ENCODE data around the gene DENND6B. TPM values are rescaled to one million over a fixed set of nuclear protein-coding genes. Genes with fewer than 3 reads are reported as not detected.
"Not testable (repeated sequence)": the region's sequence is repeated elsewhere in the genome, so short reads cannot be mapped to it uniquely, and the experiment has no call there.

The DENND6B gene
- total RNA-seq, 1 experiment from 2014 or later = 13.2 TPM

DNA sequence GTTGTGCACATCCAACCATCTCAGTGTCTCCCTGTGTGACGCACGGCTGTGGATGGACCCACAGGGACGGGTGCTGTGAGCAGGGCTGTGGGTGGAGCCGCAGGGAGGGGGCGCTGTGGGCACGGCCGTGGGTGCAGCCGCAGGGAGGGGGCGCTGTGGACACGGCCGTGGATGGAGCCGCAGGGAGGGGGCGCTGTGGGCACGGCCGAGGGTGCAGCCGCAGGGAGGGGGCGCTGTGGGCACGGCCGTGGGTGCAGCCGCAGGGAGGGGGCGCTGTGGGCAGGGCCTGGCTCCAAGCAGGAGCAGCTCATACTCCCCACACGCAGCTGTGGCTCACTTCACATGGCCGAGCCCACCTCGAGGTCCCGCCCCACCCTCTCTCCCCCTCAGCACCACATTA, 50.7 kb downstream of the DENND6B start:
- Mint-ChIP-seq H3K36me3 (ENCODE audit: insufficient read depth, unreplicated experiment) (peaks cover 80% of the 10 kb centered on the region), H3K4me3 (ENCODE audit: low read depth, unreplicated experiment) (no peak overlapping the region), H3K4me1 (ENCODE audit: low read depth, unreplicated experiment) (peaks cover 10% of the 10 kb centered on the region), H3K27ac (ENCODE audit: unreplicated experiment) (no peak overlapping the region), H3K9me3 (ENCODE audit: low read depth, unreplicated experiment) (no peaks in the 10 kb centered on the region), H3K27me3 (ENCODE audit: unreplicated experiment) (no peaks in the 10 kb centered on the region)
- intact Hi-C loops (cut with micrococcal nuclease; ENCODE audit: unreplicated experiment) = no loop called here
- CTCF ChIA-PET = interaction anchor here (0.5 to 1.4 kb wide), 9 partner anchors 18 to 288 kb away, joined by 3 to 6 read pairs (median 4); no protein-coding TSS in a partner anchor
- DNase-seq = peak; percentile 52
- TF ChIP-seq, protein P1, sequence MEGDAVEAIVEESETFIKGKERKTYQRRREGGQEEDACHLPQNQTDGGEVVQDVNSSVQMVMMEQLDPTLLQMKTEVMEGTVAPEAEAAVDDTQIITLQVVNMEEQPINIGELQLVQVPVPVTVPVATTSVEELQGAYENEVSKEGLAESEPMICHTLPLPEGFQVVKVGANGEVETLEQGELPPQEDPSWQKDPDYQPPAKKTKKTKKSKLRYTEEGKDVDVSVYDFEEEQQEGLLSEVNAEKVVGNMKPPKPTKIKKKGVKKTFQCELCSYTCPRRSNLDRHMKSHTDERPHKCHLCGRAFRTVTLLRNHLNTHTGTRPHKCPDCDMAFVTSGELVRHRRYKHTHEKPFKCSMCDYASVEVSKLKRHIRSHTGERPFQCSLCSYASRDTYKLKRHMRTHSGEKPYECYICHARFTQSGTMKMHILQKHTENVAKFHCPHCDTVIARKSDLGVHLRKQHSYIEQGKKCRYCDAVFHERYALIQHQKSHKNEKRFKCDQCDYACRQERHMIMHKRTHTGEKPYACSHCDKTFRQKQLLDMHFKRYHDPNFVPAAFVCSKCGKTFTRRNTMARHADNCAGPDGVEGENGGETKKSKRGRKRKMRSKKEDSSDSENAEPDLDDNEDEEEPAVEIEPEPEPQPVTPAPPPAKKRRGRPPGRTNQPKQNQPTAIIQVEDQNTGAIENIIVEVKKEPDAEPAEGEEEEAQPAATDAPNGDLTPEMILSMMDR (IDR thresholded peaks at IDR 0.05; ENCODE audit: unreplicated experiment) = peak; percentile 81
- BruUV-seq (replicated peaks) = no TSS peak

DNA sequence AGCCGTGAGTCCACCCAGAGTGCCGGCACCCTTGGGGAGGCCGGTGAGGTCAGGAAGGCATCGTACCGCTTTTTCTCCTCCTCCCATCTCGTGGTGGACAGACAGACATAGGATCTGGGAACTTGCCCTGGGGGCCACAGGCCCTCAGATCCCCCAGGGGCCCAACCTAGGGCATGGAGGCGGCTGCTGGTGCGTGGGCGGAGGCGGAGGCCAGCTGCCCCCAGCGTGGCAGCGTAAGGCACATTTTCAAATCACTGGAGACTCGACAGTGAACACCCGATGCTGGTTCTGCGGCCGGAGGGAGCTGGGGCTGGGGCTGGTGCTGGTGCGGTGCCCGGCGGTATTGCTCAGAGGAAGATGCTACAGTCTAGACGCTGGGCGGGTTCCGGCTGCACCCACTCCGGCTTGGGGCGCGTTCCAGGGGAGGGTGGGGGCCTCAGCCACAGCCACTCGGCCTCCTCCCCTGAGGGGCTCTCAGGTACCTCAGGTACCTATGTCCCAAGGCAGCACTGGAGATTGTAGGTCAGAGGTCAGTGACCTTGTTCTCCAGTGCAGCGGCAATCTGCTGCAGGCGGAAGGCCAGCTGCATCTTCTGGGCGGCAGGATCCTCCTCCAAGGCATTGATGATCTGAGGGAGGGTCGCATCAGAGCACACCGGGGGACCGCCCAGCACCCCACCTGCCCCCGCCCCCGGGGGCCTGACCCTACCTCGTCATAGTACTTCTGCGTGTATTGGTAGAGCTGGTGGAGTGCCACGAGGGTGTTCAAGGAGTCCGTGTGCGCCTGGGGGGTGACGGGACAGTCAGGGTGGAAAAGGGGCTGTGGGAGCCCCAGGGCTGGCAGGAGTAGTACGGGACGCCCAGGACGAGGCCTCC, 51.4 kb downstream of the DENND6B start:
- H3K4me3 Mint-ChIP-seq (ENCODE audit: low read depth, unreplicated experiment) = no peak overlapping the region
- CTCF ChIA-PET = interaction anchor here (0.6 to 1.4 kb wide), 2 partner anchors 18 to 288 kb away, joined by 3 to 5 read pairs; no protein-coding TSS in a partner anchor
- H3K9me3 Mint-ChIP-seq (ENCODE audit: low read depth, unreplicated experiment) = no peaks in the 10 kb centered on the region
- TF ChIP-seq, protein P1 (IDR thresholded peaks at IDR 0.05; ENCODE audit: unreplicated experiment) = no peak
- H3K36me3 Mint-ChIP-seq (ENCODE audit: insufficient read depth, unreplicated experiment) = peaks cover 79% of the 10 kb centered on the region
- peaks cover 10% of the 10 kb centered on the region for H3K4me1 Mint-ChIP-seq (ENCODE audit: low read depth, unreplicated experiment)
- no peak for DNase-seq
- TSS peak; percentile 79 for BruUV-seq (replicated peaks)
- H3K27me3 Mint-ChIP-seq (ENCODE audit: unreplicated experiment) = no peaks in the 10 kb centered on the region
- intact Hi-C loops (cut with micrococcal nuclease; ENCODE audit: unreplicated experiment) = no loop called here
- no peak overlapping the region for H3K27ac Mint-ChIP-seq (ENCODE audit: unreplicated experiment)

DNA sequence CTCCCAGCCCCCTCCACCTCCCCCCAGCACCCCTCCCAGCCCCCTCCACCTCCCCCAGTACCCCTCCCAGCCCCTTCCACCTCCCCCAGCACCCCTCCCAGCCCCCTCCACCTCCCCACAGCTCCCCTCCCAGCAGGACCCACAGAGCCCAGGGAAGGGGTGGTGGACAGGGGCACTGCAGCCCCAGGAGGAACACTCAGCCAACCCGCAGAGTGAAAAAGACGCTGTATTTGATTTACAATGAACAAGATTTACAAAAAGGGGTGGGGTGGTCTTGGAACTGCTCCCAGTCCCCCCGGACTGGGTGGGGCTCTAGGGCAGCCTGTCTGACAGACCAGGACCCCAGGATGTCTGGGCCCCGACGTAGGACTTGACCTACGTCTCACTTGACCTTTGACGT, 52.0 kb downstream of the DENND6B start:
- no peak for DNase-seq
- BruUV-seq (replicated peaks) = no TSS peak
- Mint-ChIP-seq H3K27me3 (ENCODE audit: unreplicated experiment) (no peaks in the 10 kb centered on the region), H3K9me3 (ENCODE audit: low read depth, unreplicated experiment) (no peaks in the 10 kb centered on the region), H3K27ac (ENCODE audit: unreplicated experiment) (no peak overlapping the region), H3K36me3 (ENCODE audit: insufficient read depth, unreplicated experiment) (peaks cover 84% of the 10 kb centered on the region), H3K4me3 (ENCODE audit: low read depth, unreplicated experiment) (no peak overlapping the region), H3K4me1 (ENCODE audit: low read depth, unreplicated experiment) (peaks cover 10% of the 10 kb centered on the region)
- CTCF ChIA-PET = no interaction called here
- intact Hi-C loops (cut with micrococcal nuclease; ENCODE audit: unreplicated experiment) = loop anchor here (5.0 kb wide), 1 partner anchor 53 kb away; the partner anchor contains the start of gene DENND6B
- TF ChIP-seq, protein P1 (IDR thresholded peaks at IDR 0.05; ENCODE audit: unreplicated experiment) = no peak

DNA sequence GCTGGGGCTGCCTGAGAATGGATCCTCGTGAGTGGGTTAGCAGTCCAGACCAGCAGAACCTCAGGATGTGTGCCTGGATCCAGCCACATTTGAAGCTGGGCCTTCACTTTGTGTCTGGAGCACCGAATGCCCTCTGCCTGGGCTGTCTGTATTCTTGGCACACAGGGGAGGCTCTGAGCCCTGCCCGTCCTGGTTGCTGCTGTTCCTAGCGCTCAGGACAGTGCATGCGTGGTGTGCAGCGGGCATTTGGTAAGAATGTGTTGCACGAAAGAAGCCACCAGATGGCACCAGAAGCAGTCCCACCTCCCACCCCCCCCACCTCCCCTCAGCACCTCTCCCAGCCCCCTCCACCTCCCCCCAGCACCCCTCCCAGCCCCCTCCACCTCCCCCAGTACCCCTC, 52.5 kb downstream of the DENND6B start:
- Mint-ChIP-seq H3K27me3 (ENCODE audit: unreplicated experiment) (no peaks in the 10 kb centered on the region), H3K4me1 (ENCODE audit: low read depth, unreplicated experiment) (peaks cover 13% of the 10 kb centered on the region), H3K36me3 (ENCODE audit: insufficient read depth, unreplicated experiment) (peaks cover 84% of the 10 kb centered on the region), H3K27ac (ENCODE audit: unreplicated experiment) (peak overlapping the region; percentile 52), H3K4me3 (ENCODE audit: low read depth, unreplicated experiment) (no peak overlapping the region), H3K9me3 (ENCODE audit: low read depth, unreplicated experiment) (no peaks in the 10 kb centered on the region)
- CTCF ChIA-PET = no interaction called here
- intact Hi-C loops (cut with micrococcal nuclease; ENCODE audit: unreplicated experiment) = loop anchor here (5.0 kb wide), 1 partner anchor 53 kb away; the partner anchor contains the start of gene DENND6B
- DNase-seq = peak; percentile 60
- TF ChIP-seq, protein P1 (IDR thresholded peaks at IDR 0.05; ENCODE audit: unreplicated experiment) = peak; percentile 44
- BruUV-seq (replicated peaks) = no TSS peak

DNA sequence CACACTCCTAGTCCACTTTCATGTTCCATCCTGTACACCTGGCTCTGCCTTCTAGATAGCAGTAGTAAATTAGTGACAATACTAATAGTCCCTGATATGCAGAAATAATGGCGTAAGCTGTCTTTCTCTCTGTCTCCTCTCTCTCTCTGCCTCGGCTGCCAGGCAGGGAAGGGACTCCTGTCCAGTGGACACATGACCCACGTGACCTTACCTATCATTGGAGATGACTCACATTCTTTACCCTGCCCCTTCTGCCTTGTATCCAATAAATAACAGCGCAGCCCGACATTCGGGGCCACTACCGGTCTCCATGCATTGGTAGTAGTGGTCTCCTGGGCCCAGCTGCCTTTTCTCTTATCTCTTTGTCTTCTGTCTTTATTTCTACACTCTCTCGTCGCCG, 53.0 kb downstream of the DENND6B start:
- intact Hi-C loops (cut with micrococcal nuclease; ENCODE audit: unreplicated experiment) = loop anchor here (5.0 kb wide), 1 partner anchor 54 kb away; the partner anchor contains the start of gene DENND6B

DNA sequence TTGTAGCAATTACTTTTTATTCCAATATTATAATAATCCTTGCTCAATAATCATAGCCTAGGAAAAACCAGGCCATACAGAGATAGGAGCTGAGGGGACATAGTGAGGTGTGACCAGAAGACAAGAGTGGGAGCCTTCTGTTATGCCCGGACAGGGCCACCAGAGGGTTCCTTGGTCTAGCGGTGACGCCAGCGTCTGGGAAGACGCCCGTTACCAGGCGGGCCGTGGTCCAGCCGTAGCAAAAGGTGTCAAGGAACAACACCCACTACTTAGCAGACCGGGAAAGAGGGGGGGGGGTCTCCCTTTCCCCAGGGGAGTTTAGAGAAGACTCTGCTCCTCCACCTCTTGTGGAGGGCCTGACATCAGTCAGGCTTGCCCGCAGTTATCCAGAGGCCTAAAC, 53.5 kb downstream of the DENND6B start:
- not testable (repeated sequence) for H3K9me3 Mint-ChIP-seq (ENCODE audit: low read depth, unreplicated experiment); DNase-seq; BruUV-seq (replicated peaks); H3K27me3 Mint-ChIP-seq (ENCODE audit: unreplicated experiment); H3K4me3 Mint-ChIP-seq (ENCODE audit: low read depth, unreplicated experiment); H3K27ac Mint-ChIP-seq (ENCODE audit: unreplicated experiment)
- peaks cover 83% of the 10 kb centered on the region for H3K36me3 Mint-ChIP-seq (ENCODE audit: insufficient read depth, unreplicated experiment)
- CTCF ChIA-PET = interaction anchor here (0.7 kb wide), 1 partner anchor 10 kb away, joined by 4 read pairs; no protein-coding TSS in a partner anchor
- peaks cover 22% of the 10 kb centered on the region for H3K4me1 Mint-ChIP-seq (ENCODE audit: low read depth, unreplicated experiment)
- intact Hi-C loops (cut with micrococcal nuclease; ENCODE audit: unreplicated experiment) = loop anchor here (5.0 kb wide), 1 partner anchor 54 kb away; the partner anchor contains the start of gene DENND6B

More for the DNA sequence above, 53.0 kb downstream of the DENND6B start:
- H3K4me3 Mint-ChIP-seq (ENCODE audit: low read depth, unreplicated experiment); H3K27me3 Mint-ChIP-seq (ENCODE audit: unreplicated experiment); CTCF ChIA-PET; H3K9me3 Mint-ChIP-seq (ENCODE audit: low read depth, unreplicated experiment); BruUV-seq (replicated peaks); DNase-seq: not testable (repeated sequence)
- peaks cover 83% of the 10 kb centered on the region for H3K36me3 Mint-ChIP-seq (ENCODE audit: insufficient read depth, unreplicated experiment)
- peaks cover 18% of the 10 kb centered on the region for H3K4me1 Mint-ChIP-seq (ENCODE audit: low read depth, unreplicated experiment)
- H3K27ac Mint-ChIP-seq (ENCODE audit: unreplicated experiment) = peak overlapping the region; percentile 52

All from Calu3 (cell line).